Mesenchymal stem cell (in vitro differentiated cells and primary cell): ENCODE data around the gene ALPI.
"Not testable (repeated sequence)": the region's sequence is repeated elsewhere in the genome, so short reads cannot be mapped to it uniquely, and the experiment has no call there.

Experiments
- DNase-seq: peaks from one replicate; pipeline ENCODE4 v3.0.0-alpha.2; 2013
- H2AFZ ChIP-seq: one replicate; pipeline ENCODE4 v1.6.1; 2013; ENCODE audit warnings: low read depth, mild to moderate bottlenecking, control low read depth, inconsistent platforms, low read length, moderate library complexity
- H2AK5ac ChIP-seq: 2 replicates; pipeline ENCODE4 v1.6.1; 2013; ENCODE audit warnings: low read length, moderate library complexity, mild to moderate bottlenecking, inconsistent platforms; ENCODE audit not compliant: severe bottlenecking
- H2BK120ac ChIP-seq: one replicate; pipeline ENCODE4 v1.6.1; 2013; ENCODE audit warnings: low read depth, mild to moderate bottlenecking, inconsistent platforms, low read length, moderate library complexity
- H2BK12ac ChIP-seq, 2 experiments: one replicate each; pipeline ENCODE4 v1.6.1; 2013; ENCODE audit warnings: inconsistent platforms in 2 of 2, low read length in 2 of 2, mild to moderate bottlenecking in 2 of 2, moderate library complexity in 2 of 2, control low read depth in 1 of 2
- H2BK15ac ChIP-seq: one replicate; pipeline ENCODE4 v1.6.1; 2013; ENCODE audit warnings: mild to moderate bottlenecking, low read depth, inconsistent platforms; ENCODE audit not compliant: poor library complexity, severe bottlenecking
- H2BK5ac ChIP-seq: 2 replicates; pipeline ENCODE4 v1.6.1; 2013; ENCODE audit warnings: low read depth, mild to moderate bottlenecking, low read length, control low read depth, inconsistent platforms; ENCODE audit not compliant: poor library complexity, severe bottlenecking
- H3K14ac ChIP-seq, 2 experiments: one replicate each; pipeline ENCODE4 v1.6.1; 2013; ENCODE audit warnings: inconsistent platforms in 2 of 2, low read length in 2 of 2, control low read depth in 1 of 2, mild to moderate bottlenecking in 1 of 2, moderate library complexity in 1 of 2
- H3K18ac ChIP-seq, 2 experiments: one replicate each; pipeline ENCODE4 v1.6.1; 2013; ENCODE audit warnings: inconsistent platforms in 2 of 2, low read length in 2 of 2, control low read depth in 1 of 2, low read depth in 1 of 2, mild to moderate bottlenecking in 1 of 2
- H3K23ac ChIP-seq, 2 experiments: one replicate each; pipeline ENCODE4 v1.6.1; 2013; ENCODE audit warnings: inconsistent platforms in 2 of 2, low read length in 2 of 2, mild to moderate bottlenecking in 2 of 2, moderate library complexity in 2 of 2, control low read depth in 1 of 2
- H3K27ac ChIP-seq: 2 replicates; pipeline ENCODE4 v1.5.1; 2013; ENCODE audit warnings: mild to moderate bottlenecking, moderate library complexity, low read length, control low read depth, inconsistent platforms; ENCODE audit not compliant: poor library complexity, severe bottlenecking
- H3K27me3 ChIP-seq, 2 experiments: 2 replicates each; pipeline versions ENCODE4 v1.6.1 to v1.7.0; 2013; ENCODE audit warnings: low read length in 2 of 2, mild to moderate bottlenecking in 2 of 2, moderate library complexity in 2 of 2, control low read depth in 1 of 2, inconsistent platforms in 1 of 2; ENCODE audit not compliant: control insufficient read depth in 1 of 2, insufficient read depth in 1 of 2
- H3K36me3 ChIP-seq, 2 experiments: 2 replicates each; pipeline versions ENCODE4 v1.6.1 to v1.7.0; 2013; ENCODE audit warnings: low read length in 2 of 2, control low read depth in 1 of 2, inconsistent platforms in 1 of 2, low read depth in 1 of 2, mild to moderate bottlenecking in 1 of 2; ENCODE audit not compliant: insufficient read depth in 2 of 2, control insufficient read depth in 1 of 2
- H3K4ac ChIP-seq, 2 experiments: one replicate each; pipeline ENCODE4 v1.6.1; 2013; ENCODE audit warnings: inconsistent platforms in 2 of 2, low read length in 2 of 2, mild to moderate bottlenecking in 2 of 2, moderate library complexity in 2 of 2, control low read depth in 1 of 2, low read depth in 1 of 2
- H3K4me1 ChIP-seq: 2 replicates; pipeline ENCODE4 v1.6.1; 2013; ENCODE audit warnings: low read depth, low read length, control low read depth; ENCODE audit not compliant: control insufficient read depth, insufficient read depth
- H3K4me2 ChIP-seq: 2 replicates; pipeline ENCODE4 v1.6.1; 2013; ENCODE audit warnings: low read length, mild to moderate bottlenecking, inconsistent platforms; ENCODE audit not compliant: poor library complexity, severe bottlenecking
- H3K4me3 ChIP-seq, 2 experiments: 2 replicates each; pipeline versions ENCODE4 v1.5.1 to v1.7.0; 2013; ENCODE audit warnings: low read length in 2 of 2, mild to moderate bottlenecking in 2 of 2, control low read depth in 1 of 2, low read depth in 1 of 2; ENCODE audit not compliant: insufficient read depth in 1 of 2
- H3K79me1 ChIP-seq: replicated peaks from 2 replicates; pipeline ENCODE4 v1.6.1; 2013; ENCODE audit warnings: mild to moderate bottlenecking, control low read depth, low read length, inconsistent platforms; ENCODE audit not compliant: poor library complexity, severe bottlenecking
- H3K9ac ChIP-seq: 2 replicates; pipeline ENCODE4 v1.7.0; 2013; ENCODE audit warnings: mild to moderate bottlenecking, low read length, moderate library complexity
- H3K9me3 ChIP-seq: 2 replicates; pipeline ENCODE4 v1.7.0; 2013; ENCODE audit warnings: mild to moderate bottlenecking, low read length; ENCODE audit not compliant: control insufficient read depth
- H4K8ac ChIP-seq: one replicate; pipeline ENCODE4 v1.6.1; 2013; ENCODE audit warnings: inconsistent platforms, mild to moderate bottlenecking, low read length, moderate library complexity
- H4K91ac ChIP-seq: one replicate; pipeline ENCODE4 v1.6.1; 2013; ENCODE audit warnings: mild to moderate bottlenecking, low read length, inconsistent platforms
- WGBS: methylation state at CpG from one replicate; pipeline ENCODE4 v1.1.7; 2013; ENCODE audit warnings: mixed read lengths; 5-methylcytosine and 5-hydroxymethylcytosine counted together

Gene ALPI

DNA sequence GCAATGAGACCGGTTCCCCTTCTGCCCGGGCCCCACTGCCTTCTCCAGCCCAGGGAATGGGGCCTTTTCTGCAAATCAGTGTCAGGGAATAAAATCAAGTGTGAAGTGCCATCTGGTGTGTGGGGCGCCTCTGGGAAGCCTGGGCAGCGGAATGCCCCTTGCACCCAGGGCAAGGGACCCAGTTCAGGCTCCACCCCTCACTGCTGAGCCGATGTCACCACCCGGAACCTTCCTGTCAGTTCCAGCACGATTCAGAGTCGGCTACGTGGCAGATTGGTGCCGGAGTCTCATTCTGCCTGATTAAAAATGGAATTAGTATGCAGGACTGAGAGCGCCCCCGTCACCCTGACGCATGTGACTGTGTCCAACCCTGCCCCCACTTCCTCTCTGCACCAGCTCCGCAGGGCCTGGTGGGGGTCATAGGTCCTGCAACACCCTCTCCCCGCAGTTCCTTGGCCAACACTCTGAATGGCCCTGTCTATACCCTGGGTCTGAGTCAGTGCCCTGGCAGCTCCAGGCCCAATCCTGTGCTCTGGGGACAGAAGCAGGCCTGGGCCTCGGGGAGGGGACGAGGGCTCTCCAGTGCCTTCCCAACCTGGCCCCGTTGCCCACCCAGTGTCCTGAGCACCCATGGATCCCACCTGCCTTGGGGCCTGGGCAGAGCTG, 8.2 kb upstream of the ALPI start:
- Histone ChIP-seq H2BK5ac (no peak overlapping the region), H3K9ac (no peak overlapping the region), H2AFZ (no peak overlapping the region), H3K79me1 (no peaks in the 10 kb centered on the region), H3K4me3 (no peak overlapping the region), H3K27ac (no peak overlapping the region), H3K4me2 (no peak overlapping the region), H3K27me3 (peaks cover 18 to 25% of the 10 kb centered on the region in 2 experiments), H3K9me3 (no peaks in the 10 kb centered on the region), H3K36me3 (no peaks in the 10 kb centered on the region), H3K4ac (no peak overlapping the region), H2BK15ac (no peak overlapping the region), H3K18ac (no peak overlapping the region), H3K23ac (no peak overlapping the region), H4K91ac (no peak overlapping the region), H3K14ac (no peak overlapping the region), H4K8ac (no peak overlapping the region), H2BK120ac (no peak overlapping the region), H3K4me1 (peaks cover 4% of the 10 kb centered on the region), H2BK12ac (no peak overlapping the region), H2AK5ac (no peak overlapping the region)
- 83% methylated on average over 18 of the region's 18 CpGs for WGBS
- no peak for DNase-seq

DNA sequence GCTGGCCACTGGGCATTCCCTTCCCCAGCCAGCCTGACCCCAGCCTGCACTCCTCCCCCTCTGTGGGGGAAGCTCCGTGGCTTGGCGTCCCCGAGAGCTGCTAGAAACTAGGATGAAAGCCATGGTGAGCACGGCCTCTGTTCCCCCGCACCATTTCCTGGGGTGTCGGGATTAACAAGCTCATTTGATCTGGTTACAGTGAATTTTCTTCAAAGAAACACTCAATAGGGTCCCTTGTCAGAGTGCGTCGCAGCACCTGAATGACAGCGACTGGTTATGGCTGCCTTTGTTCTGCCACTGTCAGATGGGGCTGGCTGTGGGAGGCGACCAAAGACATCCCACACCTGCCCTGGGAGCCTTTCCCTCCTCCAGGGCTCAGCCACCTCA, 7.7 kb upstream of the ALPI start:
- Histone ChIP-seq H3K14ac (no peak overlapping the region), H3K4me3 (no peak overlapping the region), H2BK120ac (no peak overlapping the region), H2BK15ac (no peak overlapping the region), H2AFZ (no peak overlapping the region), H2BK12ac (no peak overlapping the region), H3K79me1 (no peaks in the 10 kb centered on the region), H3K4ac (no peak overlapping the region), H2AK5ac (no peak overlapping the region), H4K8ac (no peak overlapping the region), H3K27ac (no peak overlapping the region), H4K91ac (no peak overlapping the region), H2BK5ac (no peak overlapping the region), H3K36me3 (no peaks in the 10 kb centered on the region), H3K27me3 (peaks cover 20 to 29% of the 10 kb centered on the region in 2 experiments), H3K18ac (no peak overlapping the region), H3K9me3 (no peaks in the 10 kb centered on the region), H3K9ac (no peak overlapping the region), H3K4me2 (no peak overlapping the region), H3K23ac (no peak overlapping the region), H3K4me1 (peaks cover 4% of the 10 kb centered on the region)
- WGBS, result 87% methylated on average over 8 of the region's 10 CpGs
- DNase-seq, result no peak

DNA sequence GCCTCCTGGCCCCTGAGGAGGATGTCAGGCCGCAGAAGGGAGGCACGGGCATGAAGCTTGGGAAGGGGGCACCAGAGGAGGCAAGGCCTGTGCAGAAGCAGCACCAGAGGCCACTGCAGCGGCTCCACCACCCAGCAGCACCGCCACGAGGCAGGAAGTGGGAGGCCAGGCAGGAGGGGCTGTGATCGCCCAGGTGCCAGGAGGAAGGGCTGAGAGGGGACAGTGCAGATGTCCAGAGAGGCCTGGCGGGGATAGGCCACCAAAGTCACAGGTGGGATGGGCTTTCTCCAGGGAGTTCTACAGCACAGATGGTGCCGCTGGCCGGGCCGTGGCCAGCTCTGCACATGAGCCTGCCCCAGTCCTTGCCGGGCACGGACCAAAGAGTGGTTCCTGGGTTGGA, 6.0 kb upstream of the ALPI start:
- peaks cover 32 to 40% of the 10 kb centered on the region in 2 experiments for H3K27me3 ChIP-seq
- H3K9me3 ChIP-seq, result no peaks in the 10 kb centered on the region
- H3K9ac ChIP-seq, result no peak overlapping the region
- H3K27ac ChIP-seq, result no peak overlapping the region
- H3K4me3 ChIP-seq, result no peak overlapping the region
- 70% methylated on average over 12 of the region's 12 CpGs for WGBS
- no peak overlapping the region for H3K4ac ChIP-seq
- H2AK5ac ChIP-seq, result no peak overlapping the region
- H4K8ac ChIP-seq, result no peak overlapping the region
- no peaks in the 10 kb centered on the region for H3K79me1 ChIP-seq
- H2AFZ ChIP-seq, result no peak overlapping the region
- no peak overlapping the region for H2BK15ac ChIP-seq
- H3K14ac ChIP-seq, result no peak overlapping the region
- no peaks in the 10 kb centered on the region for H3K36me3 ChIP-seq
- H3K4me2 ChIP-seq, result no peak overlapping the region
- no peak overlapping the region for H2BK120ac ChIP-seq
- H2BK5ac ChIP-seq, result no peak overlapping the region
- no peak overlapping the region for H2BK12ac ChIP-seq
- H4K91ac ChIP-seq, result no peak overlapping the region
- no peak overlapping the region for H3K18ac ChIP-seq
- H3K23ac ChIP-seq, result no peak overlapping the region
- no peak for DNase-seq
- H3K4me1 ChIP-seq, result no peaks in the 10 kb centered on the region

DNA sequence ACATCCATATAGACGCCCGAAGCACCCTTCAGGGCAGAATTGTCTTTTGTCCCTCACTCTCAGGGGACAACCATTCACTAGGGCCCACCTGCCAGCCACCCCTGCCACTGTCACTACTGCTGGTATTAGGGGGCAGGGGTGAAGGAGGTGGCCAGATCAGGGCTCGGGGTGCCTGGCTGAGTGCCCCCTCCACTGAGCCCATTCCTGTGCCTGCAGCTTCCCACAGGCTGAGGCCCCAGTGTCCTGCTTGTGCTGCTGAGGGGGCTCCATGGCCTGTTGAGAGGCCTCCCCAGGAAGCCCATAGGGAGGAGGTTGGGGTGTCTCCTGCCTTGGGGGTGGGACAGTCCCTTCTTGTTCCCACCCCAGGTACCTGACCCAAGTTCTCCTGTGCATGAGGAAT, 4.3 kb upstream of the ALPI start:
- not testable (repeated sequence) for H2AFZ ChIP-seq, H3K9ac ChIP-seq, H2BK120ac ChIP-seq, H3K23ac ChIP-seq, H3K9me3 ChIP-seq, H2BK12ac ChIP-seq, H2BK5ac ChIP-seq, H3K14ac ChIP-seq, DNase-seq, H3K4me1 ChIP-seq, H3K18ac ChIP-seq, H3K36me3 ChIP-seq, H3K79me1 ChIP-seq, H4K91ac ChIP-seq, H4K8ac ChIP-seq, H2BK15ac ChIP-seq, H2AK5ac ChIP-seq, H3K4me2 ChIP-seq, H3K4me3 ChIP-seq, H3K27ac ChIP-seq, H3K4ac ChIP-seq
- H3K27me3 ChIP-seq, result peaks cover 45 to 50% of the 10 kb centered on the region in 2 experiments
- 60% methylated on average over 2 of the region's 3 CpGs for WGBS
